HG03460 (cell line): ENCODE data around the gene PRKN.

Experiments
- ATAC-seq: cut with Tn5 transposase; IDR thresholded peaks from one replicate; pipeline ENCODE4 v1.9.1; 2021; ENCODE audit not compliant: unreplicated experiment

Gene PRKN

DNA sequence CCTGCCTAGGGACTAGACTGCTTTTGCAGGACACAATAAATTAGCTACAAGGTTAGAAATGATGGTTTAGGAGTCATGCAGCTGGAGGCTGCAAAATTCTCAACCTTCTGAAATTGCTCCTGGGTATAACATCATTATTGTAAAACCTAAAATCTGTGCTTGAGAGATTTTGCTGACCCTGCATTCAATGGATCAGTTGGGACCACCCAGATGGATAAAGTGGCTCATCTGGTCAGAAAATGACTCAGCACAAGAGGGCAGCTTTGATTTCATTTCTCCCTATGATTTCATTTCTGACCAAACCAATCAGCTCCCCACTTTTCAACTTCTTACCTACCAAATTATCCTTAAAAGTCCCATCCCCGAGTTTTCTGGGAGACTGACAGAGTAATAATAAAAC, 1086.4 kb downstream of the PRKN start:
- no peak for ATAC-seq

DNA sequence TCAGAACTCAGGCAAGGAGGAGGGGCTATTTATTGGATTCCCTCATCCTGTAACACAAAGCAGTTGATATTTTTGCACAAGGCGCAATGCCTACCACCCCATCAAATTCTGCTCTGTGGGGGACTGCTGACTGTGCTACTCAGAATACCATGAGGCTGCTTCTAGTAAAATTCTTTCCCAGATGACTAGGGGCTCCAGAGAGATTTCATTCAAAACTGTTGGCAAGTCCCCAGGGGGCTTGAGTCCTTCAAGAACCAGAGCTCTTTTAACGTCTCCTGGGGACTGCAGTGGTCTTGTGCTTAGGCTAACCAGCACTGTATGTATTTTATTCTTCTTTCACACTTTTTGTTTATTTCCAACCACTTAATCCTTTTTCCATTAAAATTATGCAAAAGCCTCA, 1087.8 kb downstream of the PRKN start:
- no peak for ATAC-seq

DNA sequence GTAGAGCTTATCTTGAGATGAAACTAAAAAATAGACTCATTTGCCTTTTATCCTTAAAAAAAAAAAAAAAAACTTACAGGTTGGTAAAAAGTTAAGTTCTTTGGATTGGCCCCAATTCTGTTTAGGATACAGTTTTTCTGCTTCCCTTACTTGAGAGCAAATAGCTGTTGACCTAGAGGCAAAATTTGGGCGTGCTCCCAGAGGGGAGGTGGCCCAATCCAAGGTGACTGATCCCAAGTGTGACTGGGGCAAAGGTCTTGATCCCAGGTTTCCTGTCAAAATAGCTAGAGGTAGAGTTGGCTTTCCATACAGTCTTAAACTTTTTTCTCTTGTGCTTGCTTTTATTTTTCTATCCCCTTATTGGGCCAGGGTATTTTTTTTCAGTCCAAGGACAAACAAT, 1089.9 kb downstream of the PRKN start:
- ATAC-seq, result no peak

GRCh38 chr6:161636882-161637430, 1090.6 kb downstream of the PRKN start:
- no peak for ATAC-seq

- ATAC-seq, result no peak
Observed at GRCh38 chr6:161635975-161636374, 1091.6 kb downstream of the PRKN start.

DNA sequence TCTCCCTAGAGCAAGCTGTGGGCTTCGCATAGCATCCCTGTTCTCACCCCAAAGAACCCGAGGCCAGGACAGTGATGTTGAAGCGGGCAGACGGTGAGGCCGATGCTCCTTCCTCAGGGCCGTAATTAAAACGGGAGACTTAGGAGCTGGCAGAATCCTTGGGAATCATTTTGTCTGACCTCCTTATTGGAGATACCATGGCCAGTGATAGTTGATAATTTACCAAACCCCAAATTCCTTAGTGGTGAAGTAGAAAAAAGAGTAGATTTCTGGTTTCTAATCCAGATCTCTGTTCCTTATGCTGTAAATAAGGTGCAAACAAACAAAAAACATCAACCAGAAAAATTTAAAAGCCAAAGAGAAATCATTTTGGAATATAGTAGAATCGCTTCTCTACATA, 1092.7 kb downstream of the PRKN start:
- ATAC-seq, result no peak

DNA sequence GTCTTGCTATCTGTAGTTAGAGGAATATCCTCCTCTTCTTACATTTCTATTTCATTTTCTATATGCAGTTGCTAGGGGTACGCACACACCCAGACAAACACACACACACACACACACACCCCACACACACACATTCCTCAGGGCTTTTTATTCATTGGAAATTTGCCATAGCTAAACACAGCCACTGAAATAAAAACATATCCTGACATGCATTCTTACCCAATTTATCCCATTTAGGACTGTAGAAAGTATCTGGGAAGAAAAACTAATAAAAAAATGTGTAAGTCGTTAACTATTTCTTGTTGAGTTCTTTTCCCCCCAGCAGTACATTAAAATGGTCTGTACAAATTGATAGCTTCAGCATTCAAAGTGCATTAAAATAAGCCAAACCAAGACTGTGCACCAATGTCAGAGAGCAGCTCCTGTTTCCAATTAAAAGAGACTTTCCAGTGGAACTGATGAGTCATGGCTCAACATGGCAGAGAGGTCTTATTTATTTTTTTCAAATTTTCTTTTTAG, 1095.8 kb downstream of the PRKN start:
- no peak for ATAC-seq

GRCh38 chr6:161630674-161631073, 1096.9 kb downstream of the PRKN start:
- no peak for ATAC-seq

GRCh38 chr6:161626132-161626676, 1101.4 kb downstream of the PRKN start:
- no peak for ATAC-seq

DNA sequence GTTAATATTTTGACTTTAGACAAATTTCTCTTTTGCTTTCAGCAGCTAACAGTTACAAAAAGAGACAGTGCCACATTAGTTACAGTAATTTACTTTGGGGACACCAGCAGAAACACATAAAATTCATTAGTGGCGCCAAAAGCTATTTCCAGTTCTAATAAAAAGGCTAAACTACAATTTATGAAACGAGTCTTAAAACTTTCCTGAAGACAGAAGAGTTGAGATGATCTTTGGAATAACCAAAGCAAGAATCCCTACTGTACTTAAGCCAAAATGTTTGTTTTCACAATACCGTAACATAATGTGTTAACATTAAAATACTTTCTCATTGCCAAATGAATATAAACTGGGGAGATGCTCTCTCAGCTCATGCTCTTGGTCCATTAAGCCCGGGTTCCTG, 1103.5 kb downstream of the PRKN start:
- no peak for ATAC-seq

DNA sequence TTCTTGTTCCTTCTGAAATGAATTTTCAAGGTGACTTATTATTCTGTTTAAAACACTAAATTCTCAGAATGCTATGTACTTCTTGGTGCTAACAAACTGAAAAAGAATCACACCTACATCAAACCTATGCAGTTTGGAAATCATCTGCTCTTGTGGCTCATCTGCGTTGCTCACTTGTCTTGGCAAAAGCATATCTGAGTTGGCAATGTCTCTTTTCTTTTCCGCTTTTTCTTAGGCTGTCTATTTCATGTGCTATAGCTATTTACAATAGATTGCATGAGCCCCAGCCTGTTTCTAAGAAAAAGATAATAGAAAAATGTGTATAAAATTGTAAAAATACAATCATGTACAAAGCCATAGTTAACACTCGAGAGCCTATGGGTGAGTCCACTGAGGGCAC, 1104.8 kb downstream of the PRKN start:
- no peak for ATAC-seq

- no peak for ATAC-seq
Observed at GRCh38 chr6:161618831-161619454, 1108.6 kb downstream of the PRKN start.

- no peak for ATAC-seq
Observed at GRCh38 chr6:161613711-161614110, 1113.9 kb downstream of the PRKN start.

- ATAC-seq, result no peak
Observed at GRCh38 chr6:161608771-161609170, 1118.8 kb downstream of the PRKN start.

DNA sequence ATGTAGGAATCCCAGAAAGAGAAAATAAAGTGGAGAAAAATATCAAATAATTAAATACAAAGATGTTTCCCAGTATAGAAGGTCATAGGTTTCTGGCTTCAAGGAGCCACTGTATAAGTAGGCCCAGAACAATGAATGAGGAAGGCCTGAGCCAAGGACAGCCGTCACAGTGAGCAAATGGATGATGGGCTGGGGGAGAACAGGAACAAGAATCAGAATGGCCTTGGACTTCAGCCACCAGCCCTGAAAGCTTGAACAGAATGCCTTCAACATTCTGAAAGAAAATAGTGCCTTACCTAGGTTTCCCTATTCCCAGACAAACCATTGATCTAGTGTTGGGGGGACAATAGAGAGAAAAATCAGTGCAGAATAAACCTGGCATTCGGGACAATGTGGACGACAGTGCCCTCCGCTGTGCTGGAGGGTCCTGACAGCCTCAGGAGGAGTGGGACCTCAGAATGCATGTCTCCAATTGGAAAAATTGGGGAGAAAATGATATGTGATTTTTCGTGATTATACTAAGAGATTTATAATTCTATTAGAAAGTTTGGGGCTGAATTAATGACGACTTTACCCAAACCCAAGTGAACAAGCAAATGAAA, 1119.8 kb downstream of the PRKN start:
- no peak for ATAC-seq

DNA sequence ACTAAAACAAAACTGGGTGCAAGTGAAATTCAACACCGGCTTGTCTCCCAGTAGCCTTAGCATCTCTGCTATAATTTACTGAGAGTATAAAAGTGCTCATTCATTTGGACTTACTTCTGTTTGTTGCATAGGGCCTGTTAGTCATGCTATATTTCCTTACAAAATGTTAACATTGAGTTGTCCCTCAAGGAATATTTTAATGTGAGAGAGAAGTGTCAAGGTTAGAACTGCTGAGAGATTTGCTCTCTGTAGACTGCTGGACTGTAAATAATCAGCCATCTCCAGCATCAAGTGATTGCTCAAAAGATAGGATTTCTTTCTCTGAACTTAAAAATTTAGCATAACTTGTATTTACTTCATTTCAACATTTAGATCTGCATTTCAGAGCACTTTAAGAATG, 1125.2 kb downstream of the PRKN start:
- ATAC-seq, result no peak

DNA sequence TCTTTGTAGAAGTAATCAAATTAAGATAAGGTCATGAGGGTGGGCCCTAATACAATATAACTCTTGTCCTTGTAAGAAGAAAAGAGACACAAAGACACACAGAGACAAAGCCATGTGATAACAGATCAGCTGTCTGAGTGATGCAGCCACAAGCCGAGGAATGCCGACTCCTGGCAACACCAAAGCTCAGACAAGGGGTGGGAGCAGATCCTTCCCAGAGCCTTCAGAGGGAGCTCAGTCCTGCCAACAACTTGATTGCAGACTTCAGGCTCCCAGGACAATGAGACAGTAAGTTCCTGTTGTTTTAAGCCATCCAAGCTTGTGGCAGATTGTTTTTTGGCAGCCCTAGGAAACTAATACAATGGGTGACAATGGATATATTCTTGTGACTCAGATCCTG, 1128.7 kb downstream of the PRKN start:
- ATAC-seq, result no peak

DNA sequence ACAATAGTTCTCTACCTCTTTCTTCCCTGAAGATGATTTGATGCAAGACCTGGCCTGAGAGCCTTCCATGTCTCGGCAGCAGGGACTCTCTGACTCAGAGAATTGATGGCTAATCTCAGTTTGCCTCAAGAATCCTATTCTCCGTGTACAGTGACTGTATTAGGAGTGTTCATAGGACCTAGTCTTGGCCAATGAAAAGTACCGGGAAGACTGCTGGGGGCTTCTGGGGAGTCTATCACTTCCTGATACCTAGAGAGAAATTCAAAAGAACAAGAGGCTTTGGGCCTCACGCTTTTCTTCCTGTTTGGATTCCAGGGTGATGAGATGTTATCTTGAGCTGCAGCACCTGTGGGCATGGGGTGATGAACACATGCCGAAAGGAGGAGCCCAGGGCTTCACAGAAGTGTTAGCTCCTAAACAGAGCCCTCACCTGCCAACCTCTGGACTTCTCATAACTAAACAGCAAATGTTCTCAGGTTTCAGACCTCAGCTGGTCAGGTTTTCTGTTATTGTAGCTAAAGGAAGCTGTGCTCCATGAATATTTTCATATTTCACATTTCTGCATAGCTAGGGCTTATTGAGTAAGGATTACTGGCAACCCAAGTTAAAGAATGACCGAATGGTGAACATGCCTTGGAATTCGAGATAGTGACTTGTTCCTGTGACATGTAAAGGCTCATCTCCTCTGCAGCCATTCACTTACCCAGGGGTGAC, 1130.6 kb downstream of the PRKN start:
- no peak for ATAC-seq

DNA sequence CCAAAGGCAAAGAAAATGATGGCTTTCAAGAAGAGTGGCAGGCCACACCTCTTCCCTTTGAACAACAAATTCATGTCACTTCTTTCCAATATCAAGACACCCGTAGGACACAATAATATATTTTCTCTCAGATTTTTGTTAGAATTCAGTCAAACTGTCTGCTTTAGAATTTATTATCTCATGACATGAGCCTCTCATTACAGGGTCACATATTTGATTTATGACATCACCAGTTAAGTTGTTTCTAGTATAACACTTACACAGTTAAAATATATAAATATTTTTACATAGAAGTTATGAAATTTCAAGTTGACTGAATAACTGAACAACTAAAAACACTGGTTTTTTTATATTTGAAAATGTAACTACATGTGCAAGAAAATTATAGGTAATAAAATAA, 1133.2 kb downstream of the PRKN start:
- ATAC-seq, result no peak

GRCh38 chr6:161590961-161591627, 1136.5 kb downstream of the PRKN start:
- no peak for ATAC-seq

- no peak for ATAC-seq
Observed at GRCh38 chr6:161586887-161587286, 1140.7 kb downstream of the PRKN start.
